SK-N-MC (cell line): ENCODE measurements around the gene ADGRF3.

Source experiments
- EZH2 ChIP-seq: fragments of 200-600 bp; sonication (generic); IDR thresholded peaks from one replicate; pipeline ENCODE4 v1.6.1; 2017; ENCODE audit warnings: antibody characterized with exemption
- POLR2AphosphoS5 ChIP-seq: IDR thresholded peaks from 2 replicates; pipeline ENCODE4 v1.6.1; 2012; ENCODE audit warnings: mild to moderate bottlenecking, low read depth, low read length, borderline replicate concordance

DNA sequence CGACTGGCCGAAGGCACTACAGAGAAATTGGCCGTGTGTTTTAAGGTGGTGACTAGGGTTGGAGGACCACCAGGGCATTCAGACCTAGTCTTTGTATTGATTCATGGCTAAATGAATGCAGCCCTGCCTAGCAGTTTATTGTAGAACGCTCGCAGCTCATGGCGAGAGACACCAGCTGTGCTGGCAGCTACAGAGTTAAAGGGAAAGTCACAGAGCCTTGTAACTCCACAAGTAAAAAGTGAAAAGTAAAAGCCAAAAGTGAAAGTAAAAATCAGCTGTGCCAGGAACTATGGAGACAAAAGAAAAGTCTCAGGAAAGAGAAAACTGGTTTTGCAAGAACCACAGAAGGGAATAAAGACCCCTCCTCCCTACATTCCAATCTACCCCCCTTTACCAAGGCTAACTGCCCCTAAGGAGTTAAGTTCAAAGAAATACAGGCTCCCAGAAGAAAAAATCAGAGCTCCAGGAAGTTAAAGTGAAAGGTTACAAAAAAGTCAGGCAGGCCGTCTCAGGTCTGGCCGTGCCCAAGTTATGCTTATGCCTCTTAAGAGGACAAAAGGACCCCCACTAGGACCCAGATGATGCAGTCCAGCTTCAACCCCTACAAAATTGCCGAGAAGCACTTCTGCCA lies 47.0 kb downstream of the ADGRF3 start:
- no peak for TF ChIP-seq POLR2AphosphoS5
- TF ChIP-seq EZH2, result no peak
